Measurements from ENCODE around the gene OR10H4. TPM values are rescaled to one million over a fixed set of nuclear protein-coding genes. Genes with fewer than 3 reads are reported as not detected.
"Not testable (repeated sequence)": the region's sequence is repeated elsewhere in the genome, so short reads cannot be mapped to it uniquely, and the experiment has no call there.

OR10H4 gene
- total and polyA plus RNA-seq, 2 of the 13 experiments (the other 11 are each of a cell fraction or from before 2014, with no cell fraction given): not detected

GRCh38 chr19:15977690-15978089 is 28.9 kb downstream of the OR10H4 start:
- CTCF ChIA-PET (ENCODE audit: low intra/inter-chr PET ratio, low total read pairs): no interaction called here

DNA sequence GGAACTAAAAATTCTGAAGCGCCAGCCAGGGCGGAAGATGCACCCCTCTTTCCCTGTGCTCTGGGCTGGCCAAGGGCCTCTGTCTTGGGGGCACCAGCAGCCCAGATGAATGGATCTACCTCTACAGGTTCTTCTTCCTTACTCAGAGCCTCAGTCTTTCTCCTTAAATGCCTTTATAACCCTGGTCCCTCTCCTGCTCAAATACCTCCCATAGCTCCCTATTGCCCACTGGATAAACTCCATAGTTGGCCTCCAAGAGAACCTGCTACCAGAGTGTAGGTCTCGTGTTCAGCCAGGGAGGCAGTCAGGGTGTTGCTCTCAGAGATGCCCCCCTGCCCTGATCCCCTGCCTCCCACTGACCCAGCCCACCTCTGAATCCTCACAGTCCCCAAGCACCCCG is 30.5 kb downstream of the OR10H4 start:
- 48% methylated on average over 4 of the region's 4 CpGs for WGBS (ENCODE audit: low lambda C conversion rate)
- Histone ChIP-seq H3K36me3 (replicated peaks in 1 of 2; ENCODE audit: control insufficient read depth in 1 of 2, insufficient read depth in 2 of 2, low read length in 2 of 2) (no peaks in the 10 kb centered on the region), H3K9ac (ENCODE audit: insufficient read depth, low read depth, low read length) (no peak overlapping the region), H3K27me3 (ENCODE audit: control insufficient read depth in 1 of 2, insufficient read depth in 2 of 2, low read length in 2 of 2) (no peaks in the 10 kb centered on the region; a peak in 1 of 5 replicates), H3K27ac (ENCODE audit: extremely low read length, insufficient read depth, low read length) (no peak overlapping the region), H3K4me1 (ENCODE audit: insufficient read depth, low read length) (no peaks in the 10 kb centered on the region), H2AFZ (ENCODE audit: low read length) (no peak overlapping the region), H3K9me3 (ENCODE audit: low read length) (peaks cover 15% of the 10 kb centered on the region), H3K4me3 (replicated peaks in 1 of 3; ENCODE audit: insufficient read depth in 1 of 3, low read depth in 2 of 3, low read length in 3 of 3) (no peak overlapping the region), H4K20me1 (ENCODE audit: insufficient read depth, low read length) (no peaks in the 10 kb centered on the region), H3K4me2 (ENCODE audit: low read depth, low read length) (no peak overlapping the region), H3K79me2 (ENCODE audit: insufficient read depth, low read length) (no peaks in the 10 kb centered on the region)
- intact Hi-C loops (cut with micrococcal nuclease; ENCODE audit: unreplicated experiment) (no loop called here), in situ Hi-C loops (cut with HindIII; ENCODE audit: extremely low pct_ligation_motif_present, low pct_unique_long_range_greater_than_20kb) (no loop called here)
- FAIRE-seq (no peak), DNase-seq (ENCODE audit: low spot score) (no peak), ATAC-seq (no peak)
- ChIA-PET CTCF (ENCODE audit: low intra/inter-chr PET ratio, low total read pairs) (no interaction called here), POLR2A (no interaction called here)
- TF ChIP-seq ZNF672 (CRISPR knock-in tag; IDR thresholded peaks at IDR 0.05): no peak
- BruUV-seq (replicated peaks): no TSS peak

More at GRCh38 chr19:15977690-15978089, 28.9 kb downstream of the OR10H4 start:
- H3K79me2 ChIP-seq (ENCODE audit: insufficient read depth, low read length): no peaks in the 10 kb centered on the region
- POLR2A ChIA-PET: no interaction called here
- H3K36me3 ChIP-seq (replicated peaks in 1 of 2; ENCODE audit: control insufficient read depth in 1 of 2, insufficient read depth in 2 of 2, low read length in 2 of 2): no peaks in the 10 kb centered on the region
- H3K4me2 ChIP-seq (ENCODE audit: low read depth, low read length): no peak overlapping the region
- intact Hi-C loops (cut with micrococcal nuclease; ENCODE audit: unreplicated experiment) (no loop called here), in situ Hi-C loops (cut with HindIII; ENCODE audit: extremely low pct_ligation_motif_present, low pct_unique_long_range_greater_than_20kb) (no loop called here)
- no peak for TF ChIP-seq SETDB1 (CRISPR knock-in tag; IDR thresholded peaks at IDR 0.05; ENCODE audit: borderline replicate concordance)
- no peaks in the 10 kb centered on the region for H3K4me1 ChIP-seq (ENCODE audit: insufficient read depth, low read length)
- BruUV-seq (replicated peaks): no TSS peak
- no peak overlapping the region for H2AFZ ChIP-seq (ENCODE audit: low read length)
- no peak overlapping the region for H3K9ac ChIP-seq (ENCODE audit: insufficient read depth, low read depth, low read length)
- FAIRE-seq (no peak), DNase-seq (ENCODE audit: low spot score) (no peak), ATAC-seq (no peak)
- H4K20me1 ChIP-seq (ENCODE audit: insufficient read depth, low read length): no peaks in the 10 kb centered on the region
- no peaks in the 10 kb centered on the region; a peak in 1 of 5 replicates for H3K27me3 ChIP-seq (ENCODE audit: control insufficient read depth in 1 of 2, insufficient read depth in 2 of 2, low read length in 2 of 2)
- peaks cover 8% of the 10 kb centered on the region for H3K9me3 ChIP-seq (ENCODE audit: low read length)
- H3K27ac ChIP-seq (ENCODE audit: extremely low read length, insufficient read depth, low read length): no peak overlapping the region
- 8% methylated on average over 7 of the region's 7 CpGs for WGBS (ENCODE audit: low lambda C conversion rate)
- no peak overlapping the region for H3K4me3 ChIP-seq (replicated peaks in 1 of 3; ENCODE audit: insufficient read depth in 1 of 3, low read depth in 2 of 3, low read length in 3 of 3)

DNA sequence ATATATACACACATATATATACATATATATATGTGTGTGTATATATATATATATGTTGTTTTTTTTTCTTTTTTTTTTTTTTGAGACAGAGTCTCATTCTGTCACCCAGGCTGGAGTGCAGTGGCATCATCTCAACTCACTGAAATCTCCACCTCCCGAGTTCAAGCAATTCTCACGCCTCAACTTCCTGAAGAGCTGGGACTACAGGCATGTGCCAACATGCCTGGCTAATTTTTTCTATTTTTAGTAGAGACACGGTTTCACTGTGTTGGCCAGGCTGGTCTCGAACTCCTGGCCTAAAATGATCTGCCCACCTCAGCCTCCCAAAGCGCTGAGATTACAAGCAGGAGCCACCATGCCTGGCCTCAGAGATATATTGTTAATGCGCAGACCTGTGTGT is 37.0 kb downstream of the OR10H4 start:
- H3K27ac ChIP-seq (ENCODE audit: extremely low read length, insufficient read depth, low read length); intact Hi-C loops (cut with micrococcal nuclease; ENCODE audit: unreplicated experiment); H3K4me2 ChIP-seq (ENCODE audit: low read depth, low read length); H4K20me1 ChIP-seq (ENCODE audit: insufficient read depth, low read length); FAIRE-seq; H2AFZ ChIP-seq (ENCODE audit: low read length); in situ Hi-C loops (cut with HindIII; ENCODE audit: extremely low pct_ligation_motif_present, low pct_unique_long_range_greater_than_20kb); H3K9ac ChIP-seq (ENCODE audit: insufficient read depth, low read depth, low read length); POLR2A ChIA-PET; H3K4me1 ChIP-seq (ENCODE audit: insufficient read depth, low read length); BruUV-seq (replicated peaks); H3K79me2 ChIP-seq (ENCODE audit: insufficient read depth, low read length); H3K27me3 ChIP-seq (ENCODE audit: control insufficient read depth in 1 of 2, insufficient read depth in 2 of 2, low read length in 2 of 2); H3K4me3 ChIP-seq (replicated peaks in 1 of 3; ENCODE audit: insufficient read depth in 1 of 3, low read depth in 2 of 3, low read length in 3 of 3); CTCF ChIA-PET (ENCODE audit: low intra/inter-chr PET ratio, low total read pairs); H3K36me3 ChIP-seq (replicated peaks in 1 of 2; ENCODE audit: control insufficient read depth in 1 of 2, insufficient read depth in 2 of 2, low read length in 2 of 2); DNase-seq (ENCODE audit: low spot score); ATAC-seq: not testable (repeated sequence)
- H3K9me3 ChIP-seq (ENCODE audit: low read length): peaks cover 15% of the 10 kb centered on the region
- WGBS (ENCODE audit: low lambda C conversion rate): 22% methylated on average over 6 of the region's 6 CpGs

Data from HepG2 (cell line).